ENCODE results near the gene URI1. TPM values are rescaled to one million over a fixed set of nuclear protein-coding genes. Genes with fewer than 3 reads are reported as not detected.

Gene URI1
- total and polyA plus RNA-seq, 2 donors (not counting 1 experiment from before 2014, with no cell fraction given) = 21.3 to 54.2 TPM

DNA sequence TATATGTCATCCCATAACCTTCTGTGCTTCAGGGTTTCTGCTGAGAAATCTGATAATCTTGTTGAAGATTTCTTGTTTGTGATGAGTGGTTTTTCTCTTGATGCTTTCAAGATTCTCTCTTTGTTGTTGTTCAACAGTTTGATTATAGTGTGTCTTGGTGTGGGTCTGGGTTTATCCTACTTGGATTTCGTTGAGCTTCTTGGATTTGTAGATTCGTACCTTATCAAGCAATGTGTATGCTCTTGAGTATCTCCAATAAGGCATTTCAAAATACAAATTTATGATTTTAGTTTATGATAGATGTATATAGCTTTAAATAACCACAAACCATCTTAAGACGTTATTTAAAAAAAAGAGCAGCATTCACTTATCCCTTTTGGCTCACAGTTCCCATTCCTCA lies 57.5 kb downstream of the URI1 start:
- DNase-seq = no peak

GRCh38 chr19:30000862-30001261 lies 58.8 kb downstream of the URI1 start:
- H2AFZ ChIP-seq (ENCODE audit: insufficient read depth, low read depth, low read length, poor library complexity, severe bottlenecking) = no peak overlapping the region
- H4K20me1 ChIP-seq (ENCODE audit: control insufficient read depth, insufficient read depth, low read length, poor library complexity, severe bottlenecking) = peaks cover 10% of the 10 kb centered on the region
- peaks cover 24% of the 10 kb centered on the region for H3K4me1 Mint-ChIP-seq
- no peak overlapping the region for H3K4me3 Mint-ChIP-seq
- intact Hi-C loops (cut with micrococcal nuclease) = no loop called here
- H3K4me2 ChIP-seq (replicated peaks; ENCODE audit: low read depth, low read length, poor library complexity, severe bottlenecking) = no peak overlapping the region
- no peak for ATAC-seq (ENCODE audit: low read depth)
- POLR2A ChIA-PET = no interaction called here
- no peaks in the 10 kb centered on the region for H3K27me3 Mint-ChIP-seq
- H3K36me3 ChIP-seq (replicated peaks in 1 of 2; ENCODE audit: control extremely low read depth in 1 of 2, control insufficient read depth in 1 of 2, extremely low read depth in 1 of 2, insufficient read depth in 2 of 2, low read length in 1 of 2) = peaks cover 2 to 19% of the 10 kb centered on the region in 2 experiments
- H3K4me3 ChIP-seq (ENCODE audit: control extremely low read depth in 1 of 5, extremely low read depth in 1 of 5, insufficient read depth in 1 of 5, low read depth in 2 of 5, low read length in 4 of 5) = no peak overlapping the region
- no peak for DNase-seq
- H3K27me3 ChIP-seq (replicated peaks in 1 of 4; ENCODE audit: control extremely low read depth in 1 of 4, control insufficient read depth in 3 of 4, insufficient read depth in 4 of 4, low read length in 3 of 4) = no peaks in the 10 kb centered on the region
- no CpG with 5 or more reads among the region's 1 CpG for WGBS (ENCODE audit: insufficient coverage)
- H3K9me3 Mint-ChIP-seq (ENCODE audit: insufficient read depth) = no peaks in the 10 kb centered on the region
- no peaks in the 10 kb centered on the region for H3K4me1 ChIP-seq (ENCODE audit: control insufficient read depth in 2 of 2, insufficient read depth in 2 of 2, low read length in 2 of 2)
- H3K27ac ChIP-seq (ENCODE audit: low read length in 2 of 2) = no peak overlapping the region
- no peak overlapping the region for H3K27ac Mint-ChIP-seq
- no peak overlapping the region for H3K9ac ChIP-seq (ENCODE audit: low read length)
- H3K79me2 ChIP-seq (ENCODE audit: control insufficient read depth, insufficient read depth, low read length) = peaks cover 36% of the 10 kb centered on the region
- no peak for TF ChIP-seq EZH2 (IDR thresholded peaks at IDR 0.05; ENCODE audit: borderline replicate concordance, insufficient read depth, low read depth, low read length, poor library complexity, severe bottlenecking)
- TF ChIP-seq CTCF (IDR thresholded peaks at IDR 0.05) = no peak
- CTCF ChIA-PET = no interaction called here
- H3K9me3 ChIP-seq (ENCODE audit: control extremely low read depth in 1 of 3, control insufficient read depth in 2 of 3, insufficient read depth in 1 of 3, low read length in 2 of 3) = peaks cover 0 to 4% (median 2%) of the 10 kb centered on the region in 3 donors

More for the DNA sequence above, 57.5 kb downstream of the URI1 start:
- H3K4me2 ChIP-seq (replicated peaks; ENCODE audit: low read depth, low read length, poor library complexity, severe bottlenecking) = no peak overlapping the region
- intact Hi-C loops (cut with micrococcal nuclease) = no loop called here
- peaks cover 2 to 20% of the 10 kb centered on the region in 2 experiments for H3K36me3 ChIP-seq (replicated peaks in 1 of 2; ENCODE audit: control extremely low read depth in 1 of 2, control insufficient read depth in 1 of 2, extremely low read depth in 1 of 2, insufficient read depth in 2 of 2, low read length in 1 of 2)
- Mint-ChIP-seq H3K27ac (no peak overlapping the region), H3K4me3 (no peak overlapping the region), H3K9me3 (ENCODE audit: insufficient read depth) (no peaks in the 10 kb centered on the region), H3K4me1 (peaks cover 24% of the 10 kb centered on the region), H3K27me3 (no peaks in the 10 kb centered on the region)
- WGBS (ENCODE audit: insufficient coverage) = no CpG with 5 or more reads among the region's 3 CpGs
- ChIA-PET CTCF (no interaction called here), POLR2A (no interaction called here)
- no peaks in the 10 kb centered on the region for H3K4me1 ChIP-seq (ENCODE audit: control insufficient read depth in 2 of 2, insufficient read depth in 2 of 2, low read length in 2 of 2)
- H2AFZ ChIP-seq (ENCODE audit: insufficient read depth, low read depth, low read length, poor library complexity, severe bottlenecking) = no peak overlapping the region
- H3K27me3 ChIP-seq (replicated peaks in 1 of 4; ENCODE audit: control extremely low read depth in 1 of 4, control insufficient read depth in 3 of 4, insufficient read depth in 4 of 4, low read length in 3 of 4) = no peaks in the 10 kb centered on the region
- H3K27ac ChIP-seq (ENCODE audit: low read length in 2 of 2) = no peak overlapping the region
- peaks cover 4 to 6% (median 4%) of the 10 kb centered on the region in 3 donors for H3K9me3 ChIP-seq (ENCODE audit: control extremely low read depth in 1 of 3, control insufficient read depth in 2 of 3, insufficient read depth in 1 of 3, low read length in 2 of 3)
- no peak overlapping the region for H3K4me3 ChIP-seq (ENCODE audit: control extremely low read depth in 1 of 5, extremely low read depth in 1 of 5, insufficient read depth in 1 of 5, low read depth in 2 of 5, low read length in 4 of 5)
- TF ChIP-seq CTCF (IDR thresholded peaks at IDR 0.05) (no peak), EZH2 (IDR thresholded peaks at IDR 0.05; ENCODE audit: borderline replicate concordance, insufficient read depth, low read depth, low read length, poor library complexity, severe bottlenecking) (no peak)
- peaks cover 10% of the 10 kb centered on the region for H4K20me1 ChIP-seq (ENCODE audit: control insufficient read depth, insufficient read depth, low read length, poor library complexity, severe bottlenecking)
- no peak overlapping the region for H3K9ac ChIP-seq (ENCODE audit: low read length)
- peaks cover 47% of the 10 kb centered on the region for H3K79me2 ChIP-seq (ENCODE audit: control insufficient read depth, insufficient read depth, low read length)
- ATAC-seq (ENCODE audit: low read depth) = no peak
